Measurements from ENCODE around the gene AKAP13.

The AKAP13 gene

DNA sequence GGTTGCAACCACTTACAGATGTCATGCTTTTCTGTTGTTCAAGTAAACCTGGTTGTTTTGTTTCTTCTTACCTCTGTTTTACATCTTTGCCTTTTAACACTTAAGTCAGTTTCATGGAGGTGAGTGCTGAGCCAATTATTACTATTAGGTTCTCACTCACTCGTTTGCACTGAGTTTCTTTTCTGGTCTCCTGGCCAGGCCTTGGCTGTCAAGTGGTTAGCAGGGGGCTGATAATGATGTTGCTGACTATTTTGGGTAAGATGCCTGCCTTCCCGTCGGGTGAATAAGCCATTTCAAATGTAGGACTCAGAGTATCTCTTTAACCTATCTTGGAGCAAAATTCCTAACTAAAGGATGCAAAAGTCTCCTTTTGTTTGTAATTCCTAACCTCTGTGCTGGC, 335.9 kb downstream of the AKAP13 start:
- TF ChIP-seq, protein P1, sequence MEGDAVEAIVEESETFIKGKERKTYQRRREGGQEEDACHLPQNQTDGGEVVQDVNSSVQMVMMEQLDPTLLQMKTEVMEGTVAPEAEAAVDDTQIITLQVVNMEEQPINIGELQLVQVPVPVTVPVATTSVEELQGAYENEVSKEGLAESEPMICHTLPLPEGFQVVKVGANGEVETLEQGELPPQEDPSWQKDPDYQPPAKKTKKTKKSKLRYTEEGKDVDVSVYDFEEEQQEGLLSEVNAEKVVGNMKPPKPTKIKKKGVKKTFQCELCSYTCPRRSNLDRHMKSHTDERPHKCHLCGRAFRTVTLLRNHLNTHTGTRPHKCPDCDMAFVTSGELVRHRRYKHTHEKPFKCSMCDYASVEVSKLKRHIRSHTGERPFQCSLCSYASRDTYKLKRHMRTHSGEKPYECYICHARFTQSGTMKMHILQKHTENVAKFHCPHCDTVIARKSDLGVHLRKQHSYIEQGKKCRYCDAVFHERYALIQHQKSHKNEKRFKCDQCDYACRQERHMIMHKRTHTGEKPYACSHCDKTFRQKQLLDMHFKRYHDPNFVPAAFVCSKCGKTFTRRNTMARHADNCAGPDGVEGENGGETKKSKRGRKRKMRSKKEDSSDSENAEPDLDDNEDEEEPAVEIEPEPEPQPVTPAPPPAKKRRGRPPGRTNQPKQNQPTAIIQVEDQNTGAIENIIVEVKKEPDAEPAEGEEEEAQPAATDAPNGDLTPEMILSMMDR (conservative IDR thresholded peaks at IDR 0.05), result no peak
- TF ChIP-seq ZFX (IDR thresholded peaks at IDR 0.05), result no peak
- H3K27ac ChIP-seq, result no peak overlapping the region

DNA sequence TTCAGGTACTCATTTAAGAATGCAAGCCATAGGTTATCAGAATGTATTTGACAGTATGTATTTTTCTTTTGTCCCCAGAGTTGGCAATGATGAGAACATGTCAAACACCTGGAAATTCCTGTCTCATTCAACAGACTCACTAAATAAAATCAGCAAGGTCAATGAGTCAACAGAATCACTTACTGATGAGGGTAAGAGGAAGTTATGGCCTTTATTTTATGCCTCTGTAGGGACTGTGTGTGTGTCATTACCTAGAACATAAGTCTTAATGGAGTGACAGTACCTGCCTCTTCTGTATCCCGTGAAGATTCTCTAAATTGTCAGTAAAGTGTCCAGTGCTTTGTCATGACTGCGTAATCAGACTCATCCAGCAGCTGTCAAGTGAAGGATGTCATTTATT, 336.8 kb downstream of the AKAP13 start:
- TF ChIP-seq, protein P1 (conservative IDR thresholded peaks at IDR 0.05), result no peak
- no peak for TF ChIP-seq ZFX (IDR thresholded peaks at IDR 0.05)
- H3K27ac ChIP-seq, result no peak overlapping the region

DNA sequence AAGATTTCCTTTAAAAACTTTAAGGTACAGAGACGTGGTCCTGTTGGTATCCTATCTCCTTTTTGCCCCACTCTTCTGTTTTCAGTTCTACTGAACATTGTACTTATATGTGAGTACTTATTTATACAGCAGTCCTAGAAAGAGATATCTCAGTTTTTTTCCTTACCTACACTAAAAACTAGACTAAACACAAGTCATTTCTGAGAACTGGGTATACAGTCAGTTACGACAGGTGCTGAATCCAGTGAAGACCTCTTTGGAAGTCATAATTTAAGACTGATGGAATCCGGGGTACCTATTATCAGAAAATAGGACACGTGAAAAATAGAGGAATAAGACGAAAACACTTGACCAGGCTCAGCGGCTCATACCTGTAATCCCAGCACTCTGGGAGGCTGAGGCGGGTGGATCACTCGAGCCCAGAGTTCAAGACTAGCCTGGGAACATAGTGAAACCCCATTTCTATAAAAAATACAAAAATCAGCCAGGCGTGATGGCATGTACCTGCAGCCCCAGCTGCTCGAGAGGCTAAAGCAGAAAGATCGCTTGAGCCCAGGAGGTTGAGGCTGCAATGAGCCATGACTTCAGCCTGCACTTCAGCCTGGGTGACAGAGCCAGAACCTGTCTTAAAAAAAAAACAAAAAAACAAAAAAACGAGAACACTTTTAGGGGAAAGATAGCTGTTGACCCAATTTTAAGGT, 338.0 kb downstream of the AKAP13 start:
- TF ChIP-seq, protein P1 (conservative IDR thresholded peaks at IDR 0.05), result no peak
- TF ChIP-seq ZFX (IDR thresholded peaks at IDR 0.05), result no peak
- no peak overlapping the region for H3K27ac ChIP-seq

DNA sequence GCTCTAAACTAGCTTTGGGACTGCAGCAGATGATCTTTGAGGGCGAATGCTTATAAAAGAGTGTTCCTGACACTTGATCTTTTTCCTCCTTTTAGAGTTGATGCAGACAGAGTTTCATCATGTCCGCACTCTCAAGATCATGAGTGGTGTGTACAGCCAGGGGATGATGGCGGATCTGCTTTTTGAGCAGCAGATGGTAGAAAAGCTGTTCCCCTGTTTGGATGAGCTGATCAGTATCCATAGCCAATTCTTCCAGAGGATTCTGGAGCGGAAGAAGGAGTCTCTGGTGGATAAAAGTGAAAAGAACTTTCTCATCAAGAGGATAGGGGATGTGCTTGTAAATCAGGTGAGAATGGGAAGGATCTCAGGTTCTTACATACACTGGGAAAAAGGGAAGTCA, 338.6 kb downstream of the AKAP13 start:
- H3K27ac ChIP-seq, result no peak overlapping the region
- TF ChIP-seq, protein P1 (conservative IDR thresholded peaks at IDR 0.05), result no peak
- TF ChIP-seq ZFX (IDR thresholded peaks at IDR 0.05), result no peak

DNA sequence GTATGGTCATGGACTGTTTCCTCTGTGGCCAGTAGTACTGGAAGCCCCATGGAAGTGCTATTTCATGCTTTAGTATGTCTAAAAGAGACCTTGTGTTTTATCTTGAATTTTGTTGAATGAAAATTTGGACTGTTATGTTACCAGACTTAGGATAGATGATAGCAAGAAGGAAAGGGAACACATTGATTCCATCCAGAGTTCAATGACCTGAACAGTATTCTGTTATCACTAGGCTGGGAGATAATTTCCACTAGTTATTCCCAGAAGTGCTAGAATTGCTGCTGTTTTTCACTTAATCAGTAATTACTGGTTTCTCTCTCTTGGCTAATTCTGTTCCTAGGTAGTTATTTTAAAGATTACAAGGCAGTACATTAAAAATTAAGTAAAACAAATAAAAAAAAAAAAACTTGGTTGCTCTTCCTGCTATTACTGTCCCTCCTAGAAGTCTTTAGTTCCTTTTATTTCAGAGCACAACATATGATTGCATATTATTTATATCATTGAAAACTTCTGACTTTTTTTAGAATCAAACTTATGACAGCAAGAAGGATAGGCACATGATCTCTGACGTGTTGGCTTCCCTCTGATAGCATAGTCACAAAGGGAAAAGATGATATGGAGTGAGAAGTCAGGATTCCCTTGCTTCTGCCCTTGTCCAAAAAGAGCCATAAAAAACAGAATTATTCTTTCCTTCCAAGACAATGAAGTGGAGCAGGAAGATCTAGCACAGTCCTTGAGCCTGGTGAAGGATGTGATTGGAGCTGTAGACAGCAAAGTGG, 342.2 kb downstream of the AKAP13 start:
- TF ChIP-seq ZFX (IDR thresholded peaks at IDR 0.05), result no peak
- TF ChIP-seq, protein P1 (conservative IDR thresholded peaks at IDR 0.05), result no peak
- H3K27ac ChIP-seq, result no peak overlapping the region

DNA sequence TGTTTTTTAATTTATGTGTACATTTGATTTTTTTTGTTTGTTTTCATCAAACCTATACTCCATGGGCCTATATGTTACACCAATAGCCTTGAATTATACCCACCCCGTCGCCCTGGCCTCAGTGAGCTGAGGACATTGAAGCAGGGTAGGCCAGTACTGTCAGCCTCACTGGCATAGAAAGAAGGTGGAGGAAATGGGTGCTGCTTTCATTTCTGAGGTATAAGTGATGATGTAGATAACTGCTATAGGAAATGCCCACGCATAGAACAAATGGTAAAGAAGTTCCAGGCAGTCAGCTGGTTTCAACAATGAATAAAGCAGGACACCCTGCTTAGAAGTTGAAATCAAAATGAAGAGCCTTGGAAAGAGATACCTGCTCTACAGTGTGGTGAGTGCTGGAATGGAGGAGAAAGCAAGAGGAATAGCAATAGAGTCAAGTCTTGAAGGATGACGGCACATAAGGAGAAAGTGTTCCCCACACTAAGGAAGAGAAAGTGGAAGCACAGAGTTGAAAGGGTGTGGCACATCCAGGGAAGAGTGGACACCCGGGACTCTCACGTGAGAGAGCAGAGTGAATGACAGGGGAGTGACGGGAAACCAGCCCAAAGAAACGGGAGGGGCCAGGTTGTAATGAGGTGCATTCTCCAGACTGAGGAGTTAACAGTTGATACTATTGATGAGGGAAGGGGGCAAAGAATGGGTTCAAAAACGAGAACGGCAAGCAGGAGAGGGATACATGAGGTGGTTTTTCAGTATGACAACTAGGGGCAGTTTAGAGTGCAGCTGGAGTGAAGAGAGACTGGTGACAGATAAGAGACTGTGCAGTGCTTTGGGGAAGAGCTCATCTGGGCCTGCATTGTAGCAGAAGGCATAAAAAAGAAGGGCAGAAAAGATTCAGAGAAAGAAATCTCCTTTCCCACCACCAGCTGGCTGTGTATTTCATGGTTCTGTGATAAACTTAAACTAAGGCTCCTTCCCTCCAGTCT, 343.9 kb downstream of the AKAP13 start:
- no peak overlapping the region for H3K27ac ChIP-seq
- TF ChIP-seq, protein P1 (conservative IDR thresholded peaks at IDR 0.05), result no peak
- no peak for TF ChIP-seq ZFX (IDR thresholded peaks at IDR 0.05)

Data from C4-2B (cell line).